C4-2B (cell line): ENCODE results near the gene CD99.
"Not testable (repeated sequence)": the region's sequence is repeated elsewhere in the genome, so short reads cannot be mapped to it uniquely, and the experiment has no call there.

ENCODE experiments used
- H3K27ac ChIP-seq: fragments of 450-650 bp; 2 replicates; pipeline ENCODE4 v1.5.1; 2017
- CTCF ChIP-seq: fragments of 450-650 bp; conservative IDR thresholded peaks from 2 replicates; pipeline ENCODE4 v1.5.1; 2017; ENCODE audit warnings: mild to moderate bottlenecking
- ZFX ChIP-seq: fragments of 450-650 bp; IDR thresholded peaks from 2 replicates; pipeline ENCODE4 v1.6.1; 2017

The CD99 gene

GRCh38 chrX:2662586-2662985 is 28.5 kb upstream of the CD99 start:
- H3K27ac ChIP-seq = no peak overlapping the region
- TF ChIP-seq ZFX = no peak
- TF ChIP-seq CTCF = no peak

GRCh38 chrX:2664502-2664901 is 26.6 kb upstream of the CD99 start:
- no peak overlapping the region for H3K27ac ChIP-seq
- TF ChIP-seq CTCF (no peak), ZFX (no peak)

DNA sequence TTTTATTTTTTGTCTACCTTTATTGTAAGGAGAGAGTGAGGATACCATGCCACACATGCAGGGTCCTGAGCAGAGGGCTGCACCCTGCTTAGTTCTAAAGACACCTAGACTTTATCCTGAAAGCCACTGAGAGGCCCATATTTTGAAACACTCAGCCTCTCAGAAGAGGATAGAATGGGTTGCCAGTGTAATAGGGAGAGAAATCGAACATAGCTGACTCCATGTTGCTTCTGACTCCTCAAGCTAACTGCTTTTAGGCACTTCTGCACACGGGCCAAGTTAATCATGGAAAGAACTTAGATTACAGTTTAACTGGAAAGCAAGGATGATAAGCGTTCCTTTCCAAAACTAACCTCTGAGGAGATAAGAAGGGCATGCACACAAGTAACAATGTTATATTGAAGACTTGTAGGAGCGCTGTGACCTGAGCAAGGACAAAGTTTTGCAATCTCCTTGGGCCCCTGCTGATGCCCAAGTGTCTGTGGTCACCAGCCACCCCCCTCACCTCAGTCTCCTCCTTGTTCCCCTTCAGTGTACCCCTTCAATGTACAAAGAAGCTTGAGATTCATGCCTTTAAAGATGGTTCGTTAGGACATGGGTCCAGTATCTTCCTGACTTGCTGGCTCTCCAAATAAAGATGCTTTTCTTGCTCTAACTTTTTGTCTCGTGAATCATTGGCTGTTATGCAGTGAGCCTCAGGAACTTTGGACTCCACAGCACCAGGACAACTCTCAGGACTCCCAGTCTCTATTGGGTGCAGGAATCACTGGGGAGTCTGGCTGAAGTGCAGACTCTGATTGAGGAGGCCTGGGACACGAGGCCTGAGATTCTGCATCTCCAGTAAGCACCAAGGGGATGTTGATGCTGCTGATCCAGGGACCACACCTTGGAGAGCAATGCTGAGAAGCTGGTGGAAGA is 25.4 kb upstream of the CD99 start:
- no peak for TF ChIP-seq ZFX
- TF ChIP-seq CTCF = no peak
- H3K27ac ChIP-seq = no peak overlapping the region

GRCh38 chrX:2666491-2666890 is 24.6 kb upstream of the CD99 start:
- H3K27ac ChIP-seq = no peak overlapping the region
- no peak for TF ChIP-seq ZFX
- no peak for TF ChIP-seq CTCF

DNA sequence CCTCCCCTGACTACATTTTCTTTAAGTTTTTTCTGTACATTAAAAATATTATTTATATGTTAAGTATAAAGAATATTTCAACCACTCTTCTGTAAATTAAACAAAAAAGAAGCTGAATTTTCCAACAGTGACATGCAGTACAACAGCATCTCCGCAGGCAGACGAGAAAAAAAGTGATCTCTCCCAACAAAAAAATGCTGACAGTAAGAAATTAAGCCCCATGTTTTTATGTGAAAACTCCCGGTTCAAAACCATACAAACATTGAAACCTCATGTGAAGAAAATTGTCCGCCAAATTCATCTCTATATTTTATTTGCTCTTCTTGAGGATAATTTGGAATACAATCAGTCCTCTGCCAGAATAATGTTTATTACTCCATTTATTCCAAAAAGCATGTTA is 20.1 kb upstream of the CD99 start:
- no peak for TF ChIP-seq ZFX
- TF ChIP-seq CTCF = no peak
- no peak overlapping the region for H3K27ac ChIP-seq

- no peak overlapping the region for H3K27ac ChIP-seq
- TF ChIP-seq ZFX = no peak
- TF ChIP-seq CTCF = no peak
These were observed 19.0 kb upstream of the CD99 start for GRCh38 chrX:2672084-2672483.

DNA sequence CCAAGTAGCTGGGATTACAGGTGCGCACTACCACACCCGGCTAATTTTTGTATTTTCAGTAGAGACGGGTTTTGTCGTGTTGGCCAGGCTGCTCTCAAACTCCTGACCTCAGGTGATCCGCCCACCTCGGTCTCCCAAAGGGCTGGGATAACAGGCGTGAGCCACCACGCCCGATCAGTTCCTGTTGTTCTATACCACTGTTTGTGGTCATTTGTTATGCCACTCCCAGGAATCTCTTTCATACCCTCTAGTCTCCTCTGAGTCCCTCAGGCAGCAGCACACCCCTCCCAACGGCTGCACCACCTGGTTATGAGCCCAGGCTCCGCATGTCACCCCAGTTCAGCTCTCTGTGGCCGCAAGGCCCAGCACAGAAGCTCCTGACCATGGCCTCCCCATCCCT is 17.5 kb upstream of the CD99 start:
- no peak overlapping the region for H3K27ac ChIP-seq
- TF ChIP-seq CTCF (no peak), ZFX (no peak)

DNA sequence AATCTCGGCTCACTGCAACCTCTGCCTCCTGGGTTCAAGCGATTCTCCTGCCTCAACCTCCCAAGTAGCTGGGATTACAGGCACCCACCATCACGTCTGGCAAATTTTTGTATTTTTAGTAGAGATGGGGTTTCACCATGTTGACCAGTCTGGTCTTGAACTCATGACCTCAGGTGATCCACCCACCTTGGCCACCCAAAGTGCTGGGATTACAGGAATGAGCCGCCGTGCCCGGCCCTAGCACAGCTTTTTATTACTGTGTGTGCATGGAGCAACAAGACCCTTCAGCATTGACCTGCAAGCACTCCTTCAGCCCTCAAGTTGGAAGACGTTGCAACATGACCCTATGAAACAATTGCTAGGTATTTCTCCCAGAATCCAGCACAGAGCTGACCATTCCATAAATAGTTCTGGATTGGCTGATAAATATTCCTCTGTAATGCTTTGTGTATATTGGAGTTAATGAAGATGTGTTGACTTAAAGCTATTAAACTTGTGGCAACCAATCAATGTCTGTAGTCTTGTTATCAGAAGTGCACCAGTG is 15.4 kb upstream of the CD99 start:
- H3K27ac ChIP-seq = not testable (repeated sequence)
